ENCODE measurements around the gene CASP8AP2. TPM values are rescaled to one million over a fixed set of nuclear protein-coding genes. Genes with fewer than 3 reads are reported as not detected.
"Not testable (repeated sequence)": the region's sequence is repeated elsewhere in the genome, so short reads cannot be mapped to it uniquely, and the experiment has no call there.

CASP8AP2 gene
- polyA plus RNA-seq, 1 donor: 13.1 TPM

- H3K27ac ChIP-seq (ENCODE audit: low read length): no peak overlapping the region
- no peaks in the 10 kb centered on the region for H3K27me3 ChIP-seq (ENCODE audit: control insufficient read depth, insufficient read depth, low read length)
- H3K9me3 ChIP-seq (ENCODE audit: control insufficient read depth, low read depth, low read length): no peaks in the 10 kb centered on the region
- H3K4me1 ChIP-seq (ENCODE audit: control insufficient read depth, insufficient read depth, low read length): no peaks in the 10 kb centered on the region
- WGBS (ENCODE audit: insufficient coverage, low lambda C conversion rate): 100% methylated on average over 2 of the region's 2 CpGs
- H3K36me3 ChIP-seq (ENCODE audit: control insufficient read depth, insufficient read depth, low read length): peaks cover 7% of the 10 kb centered on the region
- no peak for DNase-seq
- no peak overlapping the region for H3K4me3 ChIP-seq (ENCODE audit: low read length)
Measured at GRCh38 chr6:89842228-89842627, 12.5 kb downstream of the CASP8AP2 start.

DNA sequence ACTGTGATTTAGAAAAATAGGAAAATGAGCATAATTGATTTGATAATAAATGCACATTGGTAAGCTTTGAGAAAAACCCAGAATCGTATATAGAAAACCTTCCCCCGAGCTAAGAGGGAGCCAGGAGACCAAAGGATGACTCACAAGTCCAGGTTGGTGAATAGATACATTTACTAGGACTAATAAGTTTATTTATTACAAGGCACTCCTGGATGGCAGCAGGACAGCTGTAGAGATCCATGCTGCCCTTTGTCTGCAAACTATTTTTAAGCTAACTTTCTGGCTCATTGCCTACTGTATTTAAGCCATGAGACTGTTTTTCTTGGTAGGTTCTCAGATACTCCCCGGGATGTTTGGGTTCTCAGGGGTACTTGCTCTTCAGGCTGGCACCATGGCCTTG, 13.4 kb downstream of the CASP8AP2 start:
- WGBS (ENCODE audit: insufficient coverage, low lambda C conversion rate): 73% methylated on average over 3 of the region's 3 CpGs

GRCh38 chr6:89847513-89847912, 17.8 kb downstream of the CASP8AP2 start:
- 80% methylated on average over 1 of the region's 5 CpGs for WGBS (ENCODE audit: insufficient coverage, low lambda C conversion rate)

More for the DNA sequence above, 13.4 kb downstream of the CASP8AP2 start:
- Histone ChIP-seq H3K27ac (ENCODE audit: low read length) (no peak overlapping the region), H3K4me1 (ENCODE audit: control insufficient read depth, insufficient read depth, low read length) (no peaks in the 10 kb centered on the region), H3K9me3 (ENCODE audit: control insufficient read depth, low read depth, low read length) (no peaks in the 10 kb centered on the region), H3K4me3 (ENCODE audit: low read length) (no peak overlapping the region), H3K27me3 (ENCODE audit: control insufficient read depth, insufficient read depth, low read length) (no peaks in the 10 kb centered on the region), H3K36me3 (ENCODE audit: control insufficient read depth, insufficient read depth, low read length) (peaks cover 7% of the 10 kb centered on the region)
- DNase-seq: no peak

GRCh38 chr6:89853068-89853467, 23.4 kb downstream of the CASP8AP2 start:
- no peak for DNase-seq
- Histone ChIP-seq H3K36me3 (ENCODE audit: control insufficient read depth, insufficient read depth, low read length) (peaks cover 41% of the 10 kb centered on the region), H3K27me3 (ENCODE audit: control insufficient read depth, insufficient read depth, low read length) (no peaks in the 10 kb centered on the region), H3K4me3 (ENCODE audit: low read length) (no peak overlapping the region), H3K27ac (ENCODE audit: low read length) (no peak overlapping the region), H3K4me1 (ENCODE audit: control insufficient read depth, insufficient read depth, low read length) (no peaks in the 10 kb centered on the region), H3K9me3 (ENCODE audit: control insufficient read depth, low read depth, low read length) (no peaks in the 10 kb centered on the region)
- 100% methylated on average over 1 of the region's 1 CpG for WGBS (ENCODE audit: insufficient coverage, low lambda C conversion rate)

More at GRCh38 chr6:89847513-89847912, 17.8 kb downstream of the CASP8AP2 start:
- H3K4me1 ChIP-seq (ENCODE audit: control insufficient read depth, insufficient read depth, low read length); H3K9me3 ChIP-seq (ENCODE audit: control insufficient read depth, low read depth, low read length); H3K4me3 ChIP-seq (ENCODE audit: low read length); H3K36me3 ChIP-seq (ENCODE audit: control insufficient read depth, insufficient read depth, low read length); H3K27ac ChIP-seq (ENCODE audit: low read length); DNase-seq; H3K27me3 ChIP-seq (ENCODE audit: control insufficient read depth, insufficient read depth, low read length): not testable (repeated sequence)

- no peak overlapping the region for H3K4me3 ChIP-seq (ENCODE audit: low read length)
- peaks cover 66% of the 10 kb centered on the region for H3K36me3 ChIP-seq (ENCODE audit: control insufficient read depth, insufficient read depth, low read length)
- no CpG with 5 or more reads among the region's 1 CpG for WGBS (ENCODE audit: insufficient coverage, low lambda C conversion rate)
- DNase-seq: no peak
- H3K27me3 ChIP-seq (ENCODE audit: control insufficient read depth, insufficient read depth, low read length): no peaks in the 10 kb centered on the region
- H3K9me3 ChIP-seq (ENCODE audit: control insufficient read depth, low read depth, low read length): no peaks in the 10 kb centered on the region
- H3K4me1 ChIP-seq (ENCODE audit: control insufficient read depth, insufficient read depth, low read length): no peaks in the 10 kb centered on the region
- no peak overlapping the region for H3K27ac ChIP-seq (ENCODE audit: low read length)
Measured at GRCh38 chr6:89858041-89858440, 28.4 kb downstream of the CASP8AP2 start.

DNA sequence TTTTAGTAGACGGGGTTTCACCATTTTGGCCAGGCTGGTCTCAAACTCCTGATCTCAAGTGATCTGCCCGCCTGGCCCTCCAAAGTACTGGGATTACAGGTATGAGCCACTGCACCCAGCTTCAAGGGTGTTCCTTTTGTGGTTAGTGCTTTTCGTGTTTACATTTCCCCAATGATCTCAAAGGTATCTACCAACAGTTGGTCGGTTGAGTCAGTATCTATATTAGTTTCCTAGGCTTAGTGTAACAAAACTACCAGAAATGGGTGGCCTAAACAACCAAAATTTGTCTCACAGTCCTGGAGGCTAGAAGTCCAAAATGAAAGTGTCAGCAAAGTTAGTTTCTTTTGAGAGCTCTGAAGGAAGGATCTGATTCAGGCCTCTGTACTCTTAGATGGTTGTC, 30.1 kb downstream of the CASP8AP2 start:
- H3K27me3 ChIP-seq (ENCODE audit: control insufficient read depth, insufficient read depth, low read length): no peaks in the 10 kb centered on the region
- H3K4me1 ChIP-seq (ENCODE audit: control insufficient read depth, insufficient read depth, low read length): no peaks in the 10 kb centered on the region
- peaks cover 68% of the 10 kb centered on the region for H3K36me3 ChIP-seq (ENCODE audit: control insufficient read depth, insufficient read depth, low read length)
- no peak for DNase-seq
- H3K4me3 ChIP-seq (ENCODE audit: low read length): no peak overlapping the region
- no CpG with 5 or more reads among the region's 4 CpGs for WGBS (ENCODE audit: insufficient coverage, low lambda C conversion rate)
- H3K27ac ChIP-seq (ENCODE audit: low read length): no peak overlapping the region
- peaks cover 4% of the 10 kb centered on the region for H3K9me3 ChIP-seq (ENCODE audit: control insufficient read depth, low read depth, low read length)

DNA sequence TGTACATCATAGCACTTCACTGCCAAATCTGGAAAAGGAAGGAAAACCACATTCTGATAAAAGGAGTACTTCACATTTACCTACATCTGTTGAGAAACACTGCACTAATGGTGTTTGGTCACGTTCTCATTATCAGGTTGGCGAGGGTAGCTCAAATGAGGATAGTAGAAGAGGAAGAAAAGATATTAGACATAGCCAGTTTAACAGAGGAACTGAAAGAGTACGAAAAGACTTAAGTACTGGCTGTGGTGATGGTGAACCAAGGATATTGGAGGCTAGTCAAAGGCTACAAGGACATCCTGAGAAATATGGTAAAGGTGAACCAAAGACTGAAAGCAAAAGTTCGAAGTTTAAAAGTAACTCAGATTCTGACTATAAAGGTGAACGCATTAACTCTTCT, 32.6 kb downstream of the CASP8AP2 start:
- no peak for DNase-seq
- Histone ChIP-seq H3K9me3 (ENCODE audit: control insufficient read depth, low read depth, low read length) (peaks cover 9% of the 10 kb centered on the region), H3K4me1 (ENCODE audit: control insufficient read depth, insufficient read depth, low read length) (no peaks in the 10 kb centered on the region), H3K36me3 (ENCODE audit: control insufficient read depth, insufficient read depth, low read length) (peaks cover 62% of the 10 kb centered on the region), H3K4me3 (ENCODE audit: low read length) (no peak overlapping the region), H3K27me3 (ENCODE audit: control insufficient read depth, insufficient read depth, low read length) (no peaks in the 10 kb centered on the region), H3K27ac (ENCODE audit: low read length) (no peak overlapping the region)
- WGBS (ENCODE audit: insufficient coverage, low lambda C conversion rate): 100% methylated on average over 4 of the region's 5 CpGs

GRCh38 chr6:89862698-89863097, 33.0 kb downstream of the CASP8AP2 start:
- H3K27me3 ChIP-seq (ENCODE audit: control insufficient read depth, insufficient read depth, low read length): no peaks in the 10 kb centered on the region
- no peak overlapping the region for H3K4me3 ChIP-seq (ENCODE audit: low read length)
- H3K36me3 ChIP-seq (ENCODE audit: control insufficient read depth, insufficient read depth, low read length): peaks cover 61% of the 10 kb centered on the region
- DNase-seq: no peak
- H3K27ac ChIP-seq (ENCODE audit: low read length): no peak overlapping the region
- WGBS (ENCODE audit: insufficient coverage, low lambda C conversion rate): 100% methylated on average over 1 of the region's 2 CpGs
- peaks cover 9% of the 10 kb centered on the region for H3K9me3 ChIP-seq (ENCODE audit: control insufficient read depth, low read depth, low read length)
- no peaks in the 10 kb centered on the region for H3K4me1 ChIP-seq (ENCODE audit: control insufficient read depth, insufficient read depth, low read length)

GRCh38 chr6:89866024-89866678, 36.5 kb downstream of the CASP8AP2 start:
- H3K4me1 ChIP-seq (ENCODE audit: control insufficient read depth, insufficient read depth, low read length): no peaks in the 10 kb centered on the region
- WGBS (ENCODE audit: insufficient coverage, low lambda C conversion rate): 96% methylated on average over 5 of the region's 6 CpGs
- no peak overlapping the region for H3K27ac ChIP-seq (ENCODE audit: low read length)
- no peak for DNase-seq
- no peak overlapping the region for H3K4me3 ChIP-seq (ENCODE audit: low read length)
- no peaks in the 10 kb centered on the region for H3K27me3 ChIP-seq (ENCODE audit: control insufficient read depth, insufficient read depth, low read length)
- peaks cover 50% of the 10 kb centered on the region for H3K36me3 ChIP-seq (ENCODE audit: control insufficient read depth, insufficient read depth, low read length)
- peaks cover 9% of the 10 kb centered on the region for H3K9me3 ChIP-seq (ENCODE audit: control insufficient read depth, low read depth, low read length)

- Histone ChIP-seq H3K27me3 (ENCODE audit: control insufficient read depth, insufficient read depth, low read length) (no peaks in the 10 kb centered on the region), H3K4me3 (ENCODE audit: low read length) (no peak overlapping the region), H3K36me3 (ENCODE audit: control insufficient read depth, insufficient read depth, low read length) (peaks cover 21% of the 10 kb centered on the region), H3K27ac (ENCODE audit: low read length) (no peak overlapping the region), H3K4me1 (ENCODE audit: control insufficient read depth, insufficient read depth, low read length) (no peaks in the 10 kb centered on the region), H3K9me3 (ENCODE audit: control insufficient read depth, low read depth, low read length) (no peaks in the 10 kb centered on the region)
- no peak for DNase-seq
Measured at GRCh38 chr6:89873721-89874120, 44.0 kb downstream of the CASP8AP2 start.

- Histone ChIP-seq H3K36me3 (ENCODE audit: control insufficient read depth, insufficient read depth, low read length) (peaks cover 19% of the 10 kb centered on the region), H3K9me3 (ENCODE audit: control insufficient read depth, low read depth, low read length) (no peaks in the 10 kb centered on the region), H3K27ac (ENCODE audit: low read length) (no peak overlapping the region), H3K4me3 (ENCODE audit: low read length) (no peak overlapping the region), H3K27me3 (ENCODE audit: control insufficient read depth, insufficient read depth, low read length) (no peaks in the 10 kb centered on the region), H3K4me1 (ENCODE audit: control insufficient read depth, insufficient read depth, low read length) (no peaks in the 10 kb centered on the region)
- no peak for DNase-seq
- WGBS (ENCODE audit: insufficient coverage, low lambda C conversion rate): 82% methylated on average over 2 of the region's 3 CpGs
Measured at GRCh38 chr6:89874438-89874837, 44.8 kb downstream of the CASP8AP2 start.
